RKO (cell line): ENCODE measurements around the gene UBE2F.
"Not testable (repeated sequence)": the region's sequence is repeated elsewhere in the genome, so short reads cannot be mapped to it uniquely, and the experiment has no call there.

Experiments
- DNase-seq: peaks from one replicate; pipeline ENCODE4 v3.0.0-alpha.2; 2016; ENCODE audit warnings: low spot score

The UBE2F gene

DNA sequence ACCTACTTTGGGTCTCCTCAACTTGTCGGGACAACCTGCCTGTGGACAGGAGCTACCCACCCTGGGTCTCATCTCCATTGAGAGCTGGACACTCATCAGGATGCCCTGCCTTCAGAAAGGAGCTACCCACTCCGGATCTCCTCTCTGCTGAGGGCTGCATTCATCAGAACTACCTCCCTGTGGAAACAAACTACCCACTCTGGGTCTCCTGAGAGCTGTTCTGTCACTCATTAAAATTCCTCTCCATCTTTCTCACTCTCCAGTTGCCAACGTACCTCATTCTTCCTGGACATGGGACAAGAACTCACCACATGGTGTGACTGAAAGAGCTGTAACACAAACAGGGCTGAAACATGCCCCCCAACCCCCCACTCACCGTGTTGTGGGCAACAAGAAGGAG lies 22.5 kb upstream of the UBE2F start:
- no peak for DNase-seq

DNA sequence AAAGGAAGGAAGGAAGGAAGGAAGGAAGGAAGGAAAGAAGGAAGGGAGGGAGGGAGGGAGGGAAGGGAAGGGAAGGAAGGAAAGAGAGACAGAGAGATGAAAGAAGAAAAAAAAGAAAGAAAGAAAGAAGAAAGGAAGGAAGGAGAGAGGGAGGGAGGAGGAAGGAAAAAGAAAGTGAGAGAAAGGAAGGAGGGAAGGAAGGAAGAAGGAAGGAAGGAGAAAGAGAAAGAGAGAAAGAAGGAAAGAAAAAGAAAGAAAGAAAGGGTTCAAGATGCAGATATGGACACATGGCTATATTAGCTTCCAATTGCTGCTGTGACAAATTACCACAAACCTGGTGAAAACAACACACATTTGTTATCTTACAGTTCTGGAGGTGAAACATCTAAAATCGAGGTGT lies 20.4 kb upstream of the UBE2F start:
- DNase-seq = no peak

DNA sequence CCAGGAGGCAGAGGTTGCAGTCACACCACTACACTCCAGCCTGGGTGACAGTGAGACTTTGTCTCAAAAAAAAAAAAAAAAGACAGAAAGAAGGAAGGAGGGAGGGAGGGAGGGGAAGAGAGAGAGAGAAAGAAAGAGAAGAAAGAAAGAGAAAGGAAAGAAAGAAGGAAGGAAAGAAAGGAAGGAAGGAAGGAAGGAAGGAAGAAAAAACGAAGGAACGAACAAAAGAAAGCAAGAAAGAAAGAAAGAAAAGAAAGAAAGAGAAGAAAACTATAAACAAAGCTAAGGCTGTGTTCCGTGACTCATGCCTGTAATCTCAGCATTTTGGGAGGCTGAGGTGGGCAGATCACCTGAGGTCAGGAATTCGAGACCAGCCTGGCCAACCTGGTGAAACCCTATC lies 15.5 kb upstream of the UBE2F start:
- DNase-seq = not testable (repeated sequence)

DNA sequence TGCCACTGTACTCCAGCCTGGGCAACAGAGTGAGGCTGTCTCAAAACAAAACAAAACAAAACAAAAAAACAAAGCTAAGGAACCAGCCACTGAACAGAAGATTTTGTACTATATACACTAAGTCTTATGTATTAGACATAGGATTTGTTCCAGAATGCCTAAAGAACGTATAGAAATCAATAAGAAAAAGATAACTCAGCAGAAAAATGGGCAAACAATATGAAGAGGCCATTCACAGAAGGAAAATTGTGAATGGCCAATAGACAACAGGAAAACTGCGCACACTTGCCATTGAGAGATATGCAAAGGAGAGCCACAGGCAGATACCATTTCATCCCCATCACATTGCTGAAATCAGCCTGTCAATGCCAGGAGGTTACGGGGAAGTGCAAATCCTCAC lies 14.9 kb upstream of the UBE2F start:
- no peak for DNase-seq

DNA sequence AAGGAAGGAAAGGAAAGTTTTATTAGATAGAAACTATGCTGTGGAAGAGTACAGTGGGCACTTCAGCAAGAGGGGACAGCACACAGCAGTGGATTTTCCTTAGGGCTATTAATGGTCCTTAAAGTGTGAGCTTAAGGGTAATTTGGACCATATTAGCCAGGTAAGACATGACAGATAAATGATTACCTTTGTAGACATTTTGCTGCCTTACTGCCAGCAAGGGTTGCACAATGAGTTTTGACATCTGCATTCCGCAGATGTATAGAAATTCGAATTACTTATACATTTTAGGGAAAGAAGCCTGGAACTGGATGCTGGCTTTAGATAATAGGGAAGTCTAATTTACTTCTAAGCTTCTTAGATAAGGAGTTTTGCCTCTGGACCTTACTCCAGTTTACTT lies 14.0 kb upstream of the UBE2F start:
- DNase-seq = no peak

DNA sequence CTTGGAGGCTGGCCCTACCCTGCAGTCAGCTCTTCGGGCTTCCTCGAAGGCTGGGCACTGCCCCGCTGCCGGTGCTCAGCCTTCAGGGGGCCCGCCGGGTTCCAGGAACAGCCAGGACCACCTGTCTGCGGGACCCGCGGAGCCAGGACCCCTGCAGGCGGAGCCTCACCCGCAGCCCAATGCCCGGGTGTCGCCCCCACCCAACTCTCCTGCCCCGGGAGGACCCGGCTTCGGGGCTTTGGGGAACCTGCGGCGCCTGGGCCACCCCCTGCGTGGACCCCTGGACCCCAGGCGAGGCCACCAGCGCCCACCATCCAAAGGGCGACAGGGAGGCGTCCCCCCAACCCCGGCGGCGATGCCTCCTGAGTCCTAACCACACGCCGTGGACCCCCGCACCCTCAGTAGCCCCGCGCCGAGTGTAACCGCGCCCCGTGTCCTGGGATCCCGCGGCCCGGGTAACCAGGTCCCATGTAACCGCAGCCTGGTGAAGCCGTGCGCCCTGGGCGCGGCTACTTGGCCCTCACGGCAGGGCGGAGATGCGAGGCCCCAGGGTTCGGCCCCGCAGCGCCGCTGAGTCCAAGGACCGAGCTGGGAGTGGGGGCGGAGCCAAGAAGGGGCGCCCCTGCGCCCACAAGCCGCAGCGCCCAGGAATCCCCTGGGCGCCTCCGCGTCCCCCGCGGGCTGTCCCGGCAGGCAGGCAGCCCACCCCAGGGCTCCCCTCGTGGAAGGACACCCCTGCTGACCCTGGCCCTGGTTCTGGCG lies 11.0 kb upstream of the UBE2F start:
- DNase-seq = no peak

DNA sequence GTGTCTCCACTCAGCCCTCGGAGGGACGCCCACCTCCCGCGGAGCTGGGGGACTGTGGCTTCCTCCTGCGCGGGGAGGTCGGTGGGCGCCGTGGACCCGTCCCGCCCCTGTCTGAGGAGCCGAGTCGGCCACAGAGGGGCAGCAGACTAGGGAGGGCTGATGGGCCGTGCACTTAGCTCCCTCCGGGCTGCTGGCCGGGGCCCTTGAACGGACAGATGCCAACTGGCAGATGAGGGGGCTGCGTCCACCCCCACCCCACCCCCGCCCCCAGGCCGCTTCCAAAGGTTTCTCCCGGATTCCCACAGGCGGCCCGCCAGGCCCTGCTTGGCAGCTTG lies 10.4 kb upstream of the UBE2F start:
- DNase-seq = no peak

DNA sequence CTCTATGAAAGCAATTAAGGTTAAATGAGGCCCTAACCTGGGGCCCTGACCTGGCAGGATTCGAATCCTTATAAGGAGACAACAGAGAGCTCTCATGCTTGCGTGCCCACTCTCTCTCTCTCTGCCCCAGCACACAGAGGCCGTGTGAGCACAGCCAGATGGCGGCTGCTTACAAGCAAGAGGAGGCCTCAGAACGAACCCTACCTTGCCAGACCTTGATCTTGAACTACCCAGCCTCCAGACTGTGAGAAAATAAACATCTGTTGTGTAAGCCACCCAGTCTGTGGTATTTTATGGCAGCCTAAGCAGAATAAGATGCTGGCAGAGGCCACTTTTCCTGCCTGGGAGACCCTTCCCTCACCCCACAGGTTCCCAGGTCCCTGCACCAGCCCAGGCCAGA lies 5.2 kb upstream of the UBE2F start:
- DNase-seq = no peak

DNA sequence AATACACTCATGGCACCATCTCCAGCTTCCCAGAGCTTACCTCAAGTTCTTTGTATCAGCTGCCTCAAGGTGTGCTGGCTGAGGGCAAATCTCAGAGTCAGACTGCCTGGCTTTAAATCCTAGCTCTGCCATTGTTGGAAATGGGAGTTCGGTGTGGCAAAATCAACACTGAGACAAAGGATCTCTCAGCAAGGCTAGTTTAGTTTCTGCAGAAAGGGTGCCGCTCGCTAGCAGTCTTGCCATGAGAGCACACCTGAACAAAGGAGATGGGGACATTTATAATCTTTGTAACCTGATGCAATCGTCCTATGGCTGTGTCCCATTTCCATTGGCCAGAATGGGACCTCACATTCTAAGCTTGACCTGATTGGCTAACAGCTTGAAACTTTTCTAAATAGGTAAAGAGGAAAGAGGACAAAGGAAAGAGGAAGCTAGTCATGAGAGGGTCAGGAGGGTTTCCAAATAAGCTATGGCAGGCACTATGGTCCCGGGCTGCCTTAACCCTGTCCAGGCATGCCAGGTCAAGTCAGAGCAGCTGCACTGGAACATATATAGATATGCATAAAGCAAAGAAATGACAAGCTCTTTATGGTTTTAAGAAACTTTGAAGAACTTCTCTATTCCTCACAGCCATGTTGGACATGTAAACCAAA lies 4.3 kb upstream of the UBE2F start:
- no peak for DNase-seq

DNA sequence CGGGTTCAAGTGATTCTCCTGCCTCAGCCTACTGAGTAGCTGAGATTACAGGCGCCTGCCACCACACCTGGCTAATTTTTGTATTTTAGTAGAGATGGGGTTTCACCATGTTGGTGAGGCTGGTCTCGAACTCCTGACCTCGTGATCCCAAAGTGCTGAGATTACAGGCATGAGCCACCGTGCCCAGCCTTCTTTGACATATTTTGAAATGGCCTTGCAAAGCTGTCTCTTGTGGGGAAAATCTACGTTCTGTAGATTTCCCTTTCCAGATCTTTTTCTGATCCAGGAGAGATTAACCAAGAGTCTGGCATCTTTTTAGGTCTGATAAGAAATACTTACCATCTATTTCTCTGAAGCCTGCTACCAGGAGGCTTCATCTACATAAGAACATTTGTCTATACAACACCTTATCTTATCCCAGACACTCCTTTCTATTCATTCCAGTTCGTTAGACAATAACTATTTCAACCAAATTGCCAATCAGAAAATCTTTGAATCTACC lies 3.3 kb upstream of the UBE2F start:
- DNase-seq = not testable (repeated sequence)

DNA sequence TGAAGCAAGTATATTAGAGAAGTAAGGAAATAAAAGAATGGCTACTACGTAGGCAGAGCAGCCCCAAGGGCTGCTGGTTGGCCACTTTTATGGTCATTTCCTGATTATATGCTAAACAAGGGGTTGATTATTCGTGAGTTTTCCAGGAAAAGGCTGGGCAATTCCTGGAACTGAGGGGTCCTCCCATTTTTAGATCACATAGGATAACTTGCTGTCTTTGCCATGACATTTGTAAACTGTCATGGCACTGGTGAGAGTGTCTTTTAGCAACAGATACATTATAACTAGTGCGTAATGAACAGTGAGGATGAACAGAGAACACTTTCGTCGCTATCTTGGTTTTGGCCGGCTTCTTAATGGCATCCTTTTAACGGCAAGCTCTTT lies 2.6 kb upstream of the UBE2F start:
- no peak for DNase-seq

DNA sequence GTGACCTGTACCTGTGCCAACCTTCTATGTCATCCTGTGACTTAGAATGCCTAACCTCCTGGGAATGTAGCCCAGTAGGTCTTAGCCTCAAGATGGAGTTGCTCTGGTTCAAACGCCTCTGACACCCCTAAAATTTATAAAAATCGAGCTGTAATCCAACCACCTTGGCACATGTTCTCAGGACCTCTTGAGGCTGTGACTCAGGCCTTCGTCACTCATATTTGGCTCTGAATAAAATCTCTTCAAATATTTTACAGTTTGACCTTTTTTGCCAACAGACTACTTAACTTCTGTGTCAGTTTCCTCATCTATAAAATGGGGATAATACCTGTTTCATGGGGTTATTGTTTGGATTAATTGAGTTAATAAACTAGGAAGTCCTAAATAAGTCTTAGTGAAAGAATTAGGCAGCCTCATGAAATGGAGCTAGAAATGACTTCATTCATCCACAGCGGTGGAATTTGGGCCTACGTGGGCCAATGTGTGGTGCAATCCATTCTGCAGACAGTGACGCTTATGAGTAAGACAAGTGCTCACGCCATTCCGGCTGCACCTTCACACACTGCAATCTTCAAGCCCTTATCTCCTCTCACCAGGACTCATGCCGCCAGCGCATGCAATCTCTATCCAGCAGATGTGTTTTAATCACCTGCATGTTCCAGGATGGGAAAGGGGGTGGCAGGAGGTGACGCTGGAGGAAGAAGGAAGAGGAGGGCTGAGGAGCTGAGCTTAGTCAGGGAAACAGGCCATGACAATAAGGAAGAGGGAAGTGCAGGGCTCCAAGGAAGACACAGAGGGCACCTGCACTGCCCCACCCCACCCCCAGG lies 2.0 kb upstream of the UBE2F start:
- DNase-seq = peak; percentile 89

DNA sequence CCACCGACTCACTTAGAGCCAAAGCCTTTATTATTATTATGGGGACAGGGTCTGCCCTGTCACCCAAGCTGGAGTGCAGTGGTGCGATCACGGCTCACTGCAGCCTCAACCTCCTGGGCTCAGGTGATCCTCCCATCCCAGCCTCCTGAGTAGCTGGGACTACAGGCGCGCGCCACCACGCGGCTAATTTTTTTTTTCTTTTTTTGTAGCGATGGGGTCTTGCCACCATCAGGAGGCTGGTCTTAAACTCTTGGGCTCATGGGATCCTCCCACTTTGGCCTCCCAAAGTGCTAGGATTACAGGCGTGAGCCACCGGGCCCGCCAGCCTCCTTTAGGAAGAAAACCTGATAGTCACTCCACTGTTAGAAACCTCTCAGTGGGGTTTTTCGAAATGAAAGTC lies 970 bp upstream of the UBE2F start:
- DNase-seq = not testable (repeated sequence)

DNA sequence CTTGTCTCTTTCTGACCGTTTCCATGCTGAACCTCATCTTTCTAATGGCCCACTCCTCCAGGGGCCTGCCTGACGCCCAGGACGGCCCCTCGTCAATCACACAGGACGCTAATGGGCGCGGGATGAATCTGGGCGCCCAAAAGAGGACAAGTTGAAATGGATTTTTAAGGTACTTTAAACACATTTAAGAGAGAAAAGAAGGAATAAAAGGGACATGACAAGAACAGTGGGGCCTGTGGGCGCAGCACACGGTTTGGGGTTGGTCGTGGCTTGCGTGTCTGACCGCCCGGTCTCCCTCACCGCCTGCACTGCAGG lies 607 bp upstream of the UBE2F start:
- DNase-seq = no peak

DNA sequence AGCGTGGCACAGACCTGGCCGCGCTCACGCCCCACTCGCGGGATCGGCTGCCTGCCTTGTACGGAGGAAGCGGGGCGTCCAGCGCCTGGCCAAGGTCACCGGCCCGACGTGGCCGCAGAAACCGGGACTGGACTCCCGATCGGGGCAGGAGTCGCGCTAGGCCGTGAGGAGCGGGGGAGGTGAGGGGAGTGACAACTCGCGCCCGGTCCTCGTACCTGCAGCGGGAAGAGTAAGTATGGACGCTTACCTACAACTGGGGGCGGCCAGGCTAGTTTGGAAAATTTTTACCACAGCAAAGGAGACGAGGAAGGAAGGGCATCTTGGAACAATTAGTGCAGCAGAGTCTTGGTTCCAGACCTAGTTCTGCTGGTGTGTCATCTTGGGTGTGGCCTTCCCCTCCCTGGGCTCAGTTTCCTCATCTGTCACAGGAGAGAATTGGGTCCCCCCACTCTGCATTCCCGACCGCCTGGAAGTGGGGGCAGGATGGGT lies 693 bp downstream of the UBE2F start:
- DNase-seq = no peak

DNA sequence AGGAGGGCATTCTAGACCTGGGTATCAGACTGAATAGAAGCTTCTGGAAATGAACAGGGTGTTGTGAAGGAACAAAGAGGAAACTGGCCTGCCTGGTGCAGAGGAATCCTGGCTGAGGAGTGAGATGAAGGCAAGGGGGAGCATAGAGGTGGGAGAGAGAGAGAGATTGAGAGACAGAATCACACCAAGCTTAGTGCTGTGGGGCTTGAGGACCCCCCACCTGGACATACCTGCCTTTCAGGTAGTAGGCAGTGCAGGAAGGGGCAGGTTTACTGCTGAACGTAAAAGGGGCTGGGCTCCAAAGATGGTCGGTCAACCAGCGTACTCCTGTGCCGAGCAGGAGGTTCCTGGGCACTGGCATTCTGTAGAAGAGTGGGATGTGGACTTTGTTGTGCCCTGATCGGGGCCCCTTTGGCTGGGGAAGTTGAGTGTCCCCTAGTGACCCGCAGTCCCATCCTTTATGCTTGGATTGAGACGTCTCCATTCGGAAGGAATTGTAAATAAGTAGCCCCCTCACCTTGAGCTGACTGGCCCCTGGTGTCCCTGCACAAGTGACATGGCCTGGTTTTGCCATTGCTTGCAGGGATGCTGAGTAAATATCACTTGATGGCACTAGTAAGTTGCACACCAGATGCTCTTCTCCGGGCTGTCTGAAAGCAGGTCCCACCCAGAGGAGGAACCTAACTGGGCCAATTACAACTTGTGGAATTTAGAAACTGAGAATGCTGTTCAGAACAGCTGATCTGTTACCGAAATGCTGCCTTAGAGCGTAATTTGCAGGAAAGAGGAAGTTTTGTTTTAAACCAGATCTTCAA lies 1.4 kb downstream of the UBE2F start:
- DNase-seq = no peak

DNA sequence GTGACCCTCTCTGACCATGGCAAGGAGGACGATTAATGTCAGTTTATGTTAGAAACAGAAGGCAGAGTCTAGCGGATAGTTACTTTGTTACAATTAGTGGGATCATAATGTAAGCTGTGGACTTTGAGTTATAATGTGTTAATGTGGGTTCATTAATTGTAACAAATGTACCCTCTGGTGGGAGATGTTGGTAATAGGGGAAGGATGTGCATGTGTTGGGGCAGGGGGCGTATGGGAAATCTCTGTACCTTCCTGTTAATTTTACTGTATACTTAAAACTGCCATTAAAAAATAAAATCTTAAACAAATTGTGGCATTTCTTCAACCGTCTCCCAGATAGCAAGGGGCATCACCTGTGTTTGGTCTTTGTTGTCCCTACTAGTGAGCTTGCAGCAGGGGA lies 4.8 kb downstream of the UBE2F start:
- DNase-seq = no peak

DNA sequence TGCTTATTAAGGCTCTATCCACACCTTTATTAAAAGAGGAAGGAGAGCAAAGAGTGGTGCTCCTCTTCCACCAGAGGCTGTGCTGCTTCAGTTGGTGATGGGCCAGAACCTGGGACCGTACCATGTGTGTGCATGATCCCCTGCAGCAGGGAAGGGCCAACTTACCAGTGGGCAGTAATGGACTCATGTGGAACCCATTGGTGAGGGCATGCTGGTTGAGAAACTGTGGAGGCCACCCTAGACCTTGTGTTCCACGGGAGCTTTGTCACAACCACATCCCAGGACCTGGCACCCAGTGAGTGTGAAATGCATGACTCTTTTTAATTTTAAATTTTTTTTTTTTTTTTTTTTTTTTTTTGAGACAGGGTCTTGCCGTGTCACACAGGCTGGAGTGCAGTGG lies 5.4 kb downstream of the UBE2F start:
- no peak for DNase-seq

DNA sequence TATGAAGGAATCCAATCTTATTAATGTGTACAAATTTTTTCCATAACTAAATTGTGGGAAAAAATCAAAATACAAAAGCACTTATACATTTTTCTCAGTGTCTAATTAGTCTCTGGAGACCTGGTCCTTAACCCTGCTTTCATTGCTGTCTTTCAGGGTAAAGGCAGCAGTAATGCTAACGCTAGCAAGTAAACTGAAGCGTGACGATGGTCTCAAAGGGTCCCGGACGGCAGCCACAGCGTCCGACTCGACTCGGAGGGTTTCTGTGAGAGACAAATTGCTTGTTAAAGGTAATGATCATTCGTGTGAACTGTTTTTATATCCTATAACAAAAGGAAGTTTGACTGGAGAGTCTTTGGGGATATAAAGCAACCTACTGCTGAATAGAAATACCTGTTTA lies 6.1 kb downstream of the UBE2F start:
- no peak for DNase-seq

DNA sequence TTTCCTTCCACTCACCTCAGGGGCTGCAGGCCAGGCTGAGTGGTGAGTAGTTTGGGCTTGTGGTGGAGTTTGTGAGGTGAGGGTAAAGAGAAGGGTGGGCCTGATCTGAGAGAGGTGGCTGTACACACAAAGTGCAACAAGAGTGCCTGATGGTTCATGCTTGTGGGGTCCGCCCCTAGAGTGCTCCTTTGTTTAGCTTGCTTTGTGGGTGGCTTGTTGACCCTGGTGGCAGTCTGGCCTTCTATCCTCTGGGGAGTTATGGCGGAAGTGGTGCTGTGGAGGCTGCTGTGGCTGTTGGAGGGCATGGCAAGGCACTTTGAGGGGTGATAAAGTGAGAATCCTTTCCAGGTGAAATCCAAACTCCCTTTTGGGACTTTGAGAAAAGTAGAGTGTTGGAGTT lies 10.6 kb downstream of the UBE2F start:
- DNase-seq = no peak

DNA sequence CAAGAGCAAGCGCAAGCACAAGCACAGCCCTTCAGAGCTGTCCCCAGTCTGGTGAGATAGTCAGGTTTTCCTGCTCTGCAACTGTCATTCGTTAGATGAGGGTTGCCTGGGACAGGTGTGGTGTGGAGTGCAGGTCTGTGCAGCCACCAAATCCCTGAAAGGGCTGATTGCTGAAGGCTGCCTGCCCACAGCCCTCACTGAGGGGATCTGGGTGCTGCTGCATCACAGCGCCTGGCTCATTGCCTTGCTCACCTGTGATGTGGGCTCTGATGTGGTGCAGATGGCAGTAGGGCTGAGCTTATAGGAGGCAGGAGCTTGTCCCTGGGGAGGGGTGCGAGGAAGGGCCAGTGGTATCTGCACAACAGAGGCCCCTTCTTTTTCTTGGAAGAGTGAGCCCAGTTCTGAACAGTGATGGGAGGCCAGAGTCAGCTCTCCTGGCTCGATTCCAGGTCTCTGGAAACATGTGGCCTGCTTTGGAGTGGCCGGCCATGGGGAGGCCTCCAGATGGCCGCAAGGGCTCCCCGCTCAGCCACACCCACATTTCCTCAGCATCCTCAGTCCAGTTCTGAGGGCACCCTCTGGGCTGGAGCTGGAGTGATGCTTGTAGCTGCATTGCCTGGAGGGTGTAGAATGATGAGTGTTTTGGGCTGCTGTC lies 11.4 kb downstream of the UBE2F start:
- no peak for DNase-seq

DNA sequence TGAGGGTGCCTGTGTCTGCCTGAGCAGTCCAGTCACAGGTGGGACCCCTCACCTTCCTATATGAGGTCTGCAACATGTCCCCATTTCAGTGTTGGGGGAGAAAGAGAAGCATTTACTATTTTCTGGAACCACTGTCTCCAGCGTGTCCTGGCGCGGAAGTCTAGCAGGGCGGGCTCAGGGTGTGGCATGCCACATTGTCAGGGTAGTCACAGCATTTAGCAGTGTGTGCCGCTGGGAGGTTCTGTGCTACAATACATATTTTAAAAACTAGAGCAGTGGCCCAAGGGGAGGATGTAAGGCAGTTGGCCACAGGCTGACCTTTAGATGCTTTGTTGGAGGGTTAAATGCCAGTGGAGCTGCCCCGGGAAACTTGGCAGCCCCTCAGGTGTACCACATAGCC lies 12.5 kb downstream of the UBE2F start:
- no peak for DNase-seq
